HG03442 (cell line): ENCODE results near the gene ZBTB22.
"Not testable (repeated sequence)": the region's sequence is repeated elsewhere in the genome, so short reads cannot be mapped to it uniquely, and the experiment has no call there.

Source experiments
- ATAC-seq: cut with Tn5 transposase; IDR thresholded peaks from one replicate; pipeline ENCODE4 v1.9.1; 2021; ENCODE audit warnings: mild to moderate bottlenecking, moderate library complexity; ENCODE audit not compliant: unreplicated experiment

ZBTB22 gene, protein sequence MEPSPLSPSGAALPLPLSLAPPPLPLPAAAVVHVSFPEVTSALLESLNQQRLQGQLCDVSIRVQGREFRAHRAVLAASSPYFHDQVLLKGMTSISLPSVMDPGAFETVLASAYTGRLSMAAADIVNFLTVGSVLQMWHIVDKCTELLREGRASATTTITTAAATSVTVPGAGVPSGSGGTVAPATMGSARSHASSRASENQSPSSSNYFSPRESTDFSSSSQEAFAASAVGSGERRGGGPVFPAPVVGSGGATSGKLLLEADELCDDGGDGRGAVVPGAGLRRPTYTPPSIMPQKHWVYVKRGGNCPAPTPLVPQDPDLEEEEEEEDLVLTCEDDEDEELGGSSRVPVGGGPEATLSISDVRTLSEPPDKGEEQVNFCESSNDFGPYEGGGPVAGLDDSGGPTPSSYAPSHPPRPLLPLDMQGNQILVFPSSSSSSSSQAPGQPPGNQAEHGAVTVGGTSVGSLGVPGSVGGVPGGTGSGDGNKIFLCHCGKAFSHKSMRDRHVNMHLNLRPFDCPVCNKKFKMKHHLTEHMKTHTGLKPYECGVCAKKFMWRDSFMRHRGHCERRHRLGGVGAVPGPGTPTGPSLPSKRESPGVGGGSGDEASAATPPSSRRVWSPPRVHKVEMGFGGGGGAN

DNA sequence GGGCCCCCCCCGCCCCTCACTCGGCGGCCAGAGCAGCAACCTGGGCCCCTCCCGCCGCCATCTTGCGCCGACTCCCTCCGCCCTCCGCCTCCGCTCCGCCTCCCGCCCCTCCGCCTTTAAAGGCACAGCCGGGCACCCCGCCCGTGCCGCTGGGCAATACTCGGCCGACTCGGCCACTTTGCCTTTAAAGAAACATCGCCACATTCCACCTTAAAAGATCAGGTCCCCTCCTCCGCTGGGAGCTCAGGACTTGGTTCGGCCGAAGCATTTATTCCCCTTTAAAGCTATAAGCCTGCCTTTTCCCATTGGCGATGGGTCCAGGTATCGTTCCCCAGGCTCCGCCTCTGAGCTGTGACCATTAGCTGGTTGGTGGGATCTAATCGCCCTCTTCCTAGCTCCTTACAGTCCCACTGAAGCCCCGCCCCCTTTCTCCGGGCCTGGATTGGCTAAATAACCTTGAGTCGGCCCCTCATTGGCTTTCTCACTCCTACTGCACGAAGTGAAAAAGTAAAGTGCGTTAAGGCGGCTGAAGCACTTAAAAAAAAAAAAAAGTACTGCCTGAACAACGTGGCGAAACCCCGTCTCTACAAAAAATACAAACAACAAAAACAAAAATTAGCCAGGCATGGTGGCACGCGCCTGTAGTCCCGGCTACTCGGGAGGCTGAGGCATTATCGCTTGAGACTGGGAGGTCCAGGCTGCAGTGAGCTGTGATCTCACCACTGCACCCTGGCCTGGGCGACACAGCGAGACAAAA, at the start of gene ZBTB22:
Gene ZBTB22 (minus strand): TSS at position 76 of the 757 bp plus-strand sequence. CDS start 828 bp downstream, outside the sequence.
- peak; percentile 35 for ATAC-seq

DNA sequence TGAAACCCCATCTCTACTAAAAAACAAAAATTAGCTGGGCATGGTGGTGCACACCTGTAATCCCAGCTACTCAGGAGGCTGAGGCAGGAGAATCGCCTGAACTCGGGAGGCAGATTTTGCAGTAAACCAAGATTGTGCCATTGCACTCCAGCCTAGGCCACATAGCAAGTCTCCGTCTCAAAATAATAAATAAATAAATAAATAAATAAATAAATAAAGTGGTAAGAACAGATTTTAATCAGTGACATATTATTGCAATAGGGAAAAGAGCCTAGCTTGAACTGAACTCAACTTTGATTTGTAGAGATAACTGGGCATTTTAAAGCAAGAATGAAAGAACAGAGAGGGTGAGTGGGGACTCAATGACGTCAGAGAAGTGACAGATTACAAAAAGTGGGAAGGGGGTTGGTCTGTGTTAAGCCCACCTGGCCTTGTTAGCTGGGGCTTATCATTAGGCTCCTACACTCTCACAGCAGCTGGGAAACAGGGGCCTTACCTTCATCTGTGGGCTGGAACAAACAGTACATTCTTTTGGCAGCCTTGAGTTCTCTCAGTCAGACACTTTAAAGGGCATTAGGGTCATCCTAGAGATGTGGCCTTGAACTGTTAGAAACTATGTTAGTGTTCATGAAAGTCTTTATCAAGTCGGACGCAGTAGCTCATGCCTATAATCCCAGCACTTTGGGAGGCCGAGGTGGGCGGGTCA, 49.6 kb upstream of the ZBTB22 start:
- ATAC-seq: no peak

DNA sequence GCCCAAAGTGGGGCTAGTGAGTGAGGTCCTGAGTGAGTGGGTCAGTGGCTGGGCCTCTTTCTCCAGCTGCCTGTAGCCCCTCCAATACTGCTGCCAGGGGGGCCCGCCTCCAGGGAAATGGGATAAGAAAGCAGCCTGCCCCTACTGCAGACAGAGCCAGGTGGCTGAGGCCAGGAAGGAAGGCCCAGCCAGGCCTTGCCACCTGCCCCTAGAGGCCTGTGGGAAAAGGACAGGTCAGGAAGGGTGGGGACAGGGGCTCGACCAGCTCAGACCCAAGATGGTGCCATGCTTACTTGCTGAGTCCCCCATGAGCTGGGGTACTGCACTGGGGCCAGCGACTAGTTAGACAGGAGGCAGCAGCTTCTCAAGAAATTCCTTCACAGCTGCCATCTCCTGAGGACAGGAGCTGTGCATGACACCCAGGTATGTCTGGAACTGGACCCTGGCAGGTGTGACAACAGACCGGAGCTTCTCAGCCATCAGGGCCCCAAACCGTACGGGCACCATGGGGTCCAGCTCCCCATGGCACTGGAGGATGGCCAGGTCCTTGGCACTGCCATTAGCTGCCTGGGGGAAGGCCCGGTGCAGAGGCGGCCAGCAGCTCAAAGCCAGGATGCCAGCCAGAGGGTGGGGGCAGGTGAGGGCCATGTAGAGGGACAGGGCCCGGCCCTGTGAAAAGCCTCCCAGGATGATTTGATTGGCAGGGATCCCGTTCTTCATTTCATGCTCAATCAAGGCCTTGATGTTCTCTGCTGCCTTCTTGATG, 47.8 kb upstream of the ZBTB22 start:
- ATAC-seq: not testable (repeated sequence)

DNA sequence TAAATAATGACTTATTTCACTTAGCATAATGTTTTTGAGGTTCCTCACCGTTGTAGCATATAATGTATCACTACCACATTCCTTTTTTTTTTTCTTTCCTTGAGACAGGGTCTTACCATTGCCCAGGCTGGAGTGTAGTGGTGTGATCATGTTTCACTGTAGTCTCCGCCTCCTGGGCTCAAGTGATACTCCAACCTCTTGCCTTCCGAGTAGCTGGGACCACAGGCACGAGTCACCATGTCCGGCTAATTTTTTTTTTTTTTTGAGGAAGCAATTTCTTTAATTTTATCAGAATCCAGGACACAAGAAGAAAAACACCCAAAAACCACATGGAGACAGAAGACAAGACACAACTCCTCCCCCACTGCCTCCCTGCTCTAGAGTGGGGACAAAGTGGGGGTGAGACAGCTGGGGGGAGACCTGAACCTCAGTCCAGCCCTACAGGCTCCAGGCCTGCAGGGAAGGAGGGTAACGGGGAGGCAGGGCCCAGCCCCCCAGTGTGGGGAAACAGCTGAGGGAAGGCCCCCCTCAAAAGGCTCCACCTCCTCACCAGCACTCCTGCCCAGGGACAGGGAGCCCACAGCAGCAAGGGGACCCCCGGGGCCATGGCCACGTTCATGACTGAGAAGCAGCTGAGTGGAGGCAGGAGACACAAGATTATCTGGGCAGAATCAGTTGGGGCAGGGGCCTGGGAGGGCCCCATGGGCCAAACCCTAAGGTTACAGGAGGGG, 47.1 kb upstream of the ZBTB22 start:
- ATAC-seq: not testable (repeated sequence)

DNA sequence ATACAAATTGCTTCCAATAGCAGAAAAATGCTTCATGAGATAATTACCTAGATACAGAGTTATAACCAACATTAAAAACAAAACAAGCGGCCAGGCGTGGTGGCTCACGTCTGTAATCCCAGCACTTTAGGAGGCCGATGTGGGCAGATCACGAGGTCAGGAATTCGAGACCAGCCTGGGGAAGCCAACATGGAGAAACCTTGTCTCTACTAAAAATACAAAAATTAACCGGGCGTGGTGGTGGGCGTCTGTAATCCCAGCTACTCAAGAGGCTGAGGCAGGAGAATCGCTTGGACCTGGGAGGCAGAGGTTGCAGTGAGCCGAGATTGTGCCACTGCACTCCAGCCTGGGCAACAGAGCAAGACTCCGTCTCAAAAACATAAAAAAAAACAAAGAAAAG, 45.9 kb upstream of the ZBTB22 start:
- ATAC-seq: not testable (repeated sequence)

DNA sequence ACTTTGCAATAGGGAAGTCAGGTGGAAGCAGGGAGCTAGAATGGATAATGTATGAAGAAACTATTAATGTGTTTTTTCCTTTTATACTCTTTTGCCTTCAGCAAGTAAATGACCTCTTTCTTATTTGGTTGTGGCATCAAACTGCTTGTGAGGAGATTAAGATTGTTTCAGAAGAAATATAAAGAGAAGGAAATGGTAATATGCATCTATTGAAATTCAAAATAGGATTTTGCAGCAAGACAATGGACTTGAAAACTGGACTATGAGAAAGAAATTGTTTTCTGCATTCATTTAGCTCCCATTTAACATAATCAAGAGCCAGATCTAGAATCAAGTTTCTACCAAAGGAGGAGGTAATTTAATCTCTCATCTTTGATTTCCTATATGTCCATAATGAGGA, 41.8 kb upstream of the ZBTB22 start:
- no peak for ATAC-seq

DNA sequence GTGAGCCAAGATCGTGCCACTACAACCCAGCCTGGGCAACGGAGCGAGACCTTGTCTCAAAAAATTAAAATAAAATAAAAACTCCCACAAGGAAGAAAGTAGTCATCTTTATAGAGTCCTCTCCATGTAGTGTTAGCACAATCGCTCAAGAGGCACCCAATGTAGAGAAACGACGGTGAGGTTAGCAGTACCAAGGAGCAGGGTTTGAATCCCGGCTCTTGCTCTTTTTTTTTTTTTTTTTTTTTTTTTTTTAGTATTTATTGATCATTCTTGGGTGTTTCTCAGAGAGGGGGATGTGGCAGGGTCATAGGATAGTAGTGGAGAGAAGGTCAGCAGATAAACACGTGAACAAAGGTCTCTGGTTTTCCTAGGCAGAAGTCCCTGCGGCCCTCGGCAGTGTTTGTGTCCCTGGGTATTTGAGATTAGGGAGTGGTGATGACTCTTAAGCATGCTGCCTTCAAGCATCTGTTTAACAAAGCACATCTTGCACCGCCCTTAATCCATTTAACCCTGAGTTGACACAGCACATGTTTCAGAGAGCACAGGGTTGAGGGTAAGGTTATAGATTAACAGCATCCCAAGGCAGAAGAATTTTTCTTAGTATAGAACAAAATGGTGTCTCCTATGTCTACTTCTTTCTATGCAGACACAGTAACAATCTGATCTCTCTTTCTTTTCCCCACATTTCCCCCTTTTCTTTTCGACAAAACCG, 39.8 kb upstream of the ZBTB22 start:
- not testable (repeated sequence) for ATAC-seq

DNA sequence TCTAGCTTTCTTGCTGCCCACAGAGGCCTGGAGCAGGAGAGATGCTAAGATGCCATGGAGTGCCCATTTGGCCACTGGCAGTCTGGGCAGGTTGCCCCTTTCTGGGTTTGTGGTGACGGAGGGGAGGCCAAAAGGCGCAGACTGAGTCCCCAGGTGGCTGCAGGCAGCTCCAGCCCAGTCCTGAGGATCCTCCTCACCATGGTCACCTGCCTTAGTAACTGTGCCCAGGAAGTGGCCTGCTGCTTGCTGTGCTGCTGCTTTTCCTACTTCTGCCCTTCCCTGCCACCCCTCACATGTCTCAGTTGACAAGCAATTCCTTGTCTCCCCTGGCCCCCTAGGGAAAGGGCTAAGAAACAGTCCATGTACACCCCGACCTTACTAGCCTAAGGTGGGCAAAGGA, 38.8 kb upstream of the ZBTB22 start:
- ATAC-seq: no peak

DNA sequence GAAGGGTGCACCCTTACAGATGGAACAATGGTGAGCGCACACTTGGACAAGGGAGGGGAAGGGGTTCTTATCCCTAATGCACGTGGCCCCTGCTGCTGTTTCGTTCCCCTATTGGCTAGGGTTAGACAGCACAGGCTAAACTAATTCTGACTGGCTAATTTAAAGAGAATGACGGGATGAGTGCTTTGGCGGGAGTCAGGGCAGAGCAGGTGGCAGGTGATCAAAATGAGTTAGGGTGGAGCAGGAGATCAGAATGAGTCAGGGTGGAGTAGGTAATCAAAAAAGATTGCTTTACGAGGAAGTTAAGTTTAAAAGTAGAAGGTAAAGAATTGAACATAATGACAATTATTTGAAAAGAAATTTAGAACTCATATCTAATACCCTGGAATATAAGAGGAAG, 38.3 kb upstream of the ZBTB22 start:
- not testable (repeated sequence) for ATAC-seq

DNA sequence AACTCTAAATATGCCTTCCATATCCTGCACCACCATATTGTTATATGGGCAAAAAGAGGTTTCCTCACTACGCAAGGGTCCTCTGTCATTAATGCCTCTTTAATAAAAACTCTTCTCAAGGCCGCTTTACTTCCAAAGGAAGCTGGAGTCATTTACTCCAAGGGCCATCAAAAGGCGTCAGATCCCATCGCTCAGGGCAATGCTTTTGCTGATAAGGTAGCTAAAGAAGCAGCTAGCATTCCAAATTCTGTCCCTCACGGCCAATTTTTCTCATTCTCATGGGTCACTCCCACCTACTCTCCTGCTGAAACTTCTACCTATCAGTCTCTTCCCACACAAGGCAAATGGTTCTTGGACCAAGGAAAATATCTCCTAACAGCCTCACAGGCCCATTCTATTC, 30.3 kb upstream of the ZBTB22 start:
- no peak for ATAC-seq

DNA sequence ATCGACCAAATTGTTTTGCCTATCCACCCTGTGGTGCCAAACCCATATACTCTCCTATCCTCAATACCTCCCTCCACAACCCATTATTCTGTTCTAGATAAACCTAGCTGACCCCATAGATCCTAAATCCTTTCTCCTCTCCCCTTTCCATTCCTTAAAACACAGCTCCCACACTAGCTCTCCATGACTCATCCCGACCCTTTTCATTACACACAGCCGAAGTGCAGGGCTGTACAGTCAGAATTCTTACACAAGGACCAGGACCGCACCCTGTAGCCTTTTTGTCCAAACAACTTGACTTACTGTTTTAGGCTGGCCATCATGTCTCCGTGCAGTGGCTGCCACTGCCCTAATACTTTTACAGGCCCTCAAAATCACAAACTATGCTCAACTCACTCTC, 29.4 kb upstream of the ZBTB22 start:
- not testable (repeated sequence) for ATAC-seq

DNA sequence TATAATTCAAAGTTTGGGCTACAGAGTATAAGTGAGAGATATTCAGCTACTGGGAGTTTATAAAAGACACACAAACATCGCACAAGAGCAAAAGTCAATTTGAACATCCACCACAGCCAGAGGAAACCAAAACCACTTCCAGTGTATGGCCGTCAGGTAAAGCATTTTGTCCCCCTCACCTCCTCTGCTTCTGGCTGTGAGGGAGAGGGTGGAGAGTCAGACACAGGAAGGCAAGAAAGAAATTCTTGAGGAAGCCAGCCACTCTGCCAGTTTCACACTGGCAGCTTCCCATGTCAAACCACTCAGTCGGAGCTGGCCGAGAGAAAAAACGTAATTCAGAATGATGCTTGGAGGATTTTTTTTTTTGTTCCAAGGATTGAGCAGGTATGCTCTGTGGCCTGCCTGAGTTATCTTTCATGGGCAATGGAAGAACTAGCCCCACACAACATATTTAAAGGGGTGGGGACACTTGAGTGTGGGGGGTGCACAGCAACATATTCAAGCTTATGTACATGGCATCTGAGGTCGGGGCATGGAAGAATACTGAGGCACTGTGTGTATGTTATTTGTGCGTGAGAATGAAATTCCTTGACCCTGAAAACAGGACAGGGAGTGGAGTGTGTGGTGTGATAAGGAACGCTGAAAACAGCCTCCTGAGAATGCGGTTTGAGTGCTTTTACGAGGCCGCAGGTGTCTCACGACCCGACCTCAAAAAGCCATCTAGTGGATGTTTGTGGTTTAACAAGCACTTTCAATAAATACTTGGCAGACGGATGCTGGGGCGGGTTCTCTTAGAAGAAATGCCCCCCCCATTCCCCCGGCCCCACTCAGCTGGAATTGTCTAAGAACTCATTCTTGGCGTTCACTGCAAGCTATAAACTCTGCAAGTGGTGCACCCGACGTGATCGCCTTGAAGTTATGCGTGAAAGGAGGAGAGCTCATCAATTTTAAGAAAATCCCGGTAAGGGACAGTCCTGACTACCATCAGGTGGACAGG, 27.5 kb upstream of the ZBTB22 start:
- ATAC-seq: no peak

DNA sequence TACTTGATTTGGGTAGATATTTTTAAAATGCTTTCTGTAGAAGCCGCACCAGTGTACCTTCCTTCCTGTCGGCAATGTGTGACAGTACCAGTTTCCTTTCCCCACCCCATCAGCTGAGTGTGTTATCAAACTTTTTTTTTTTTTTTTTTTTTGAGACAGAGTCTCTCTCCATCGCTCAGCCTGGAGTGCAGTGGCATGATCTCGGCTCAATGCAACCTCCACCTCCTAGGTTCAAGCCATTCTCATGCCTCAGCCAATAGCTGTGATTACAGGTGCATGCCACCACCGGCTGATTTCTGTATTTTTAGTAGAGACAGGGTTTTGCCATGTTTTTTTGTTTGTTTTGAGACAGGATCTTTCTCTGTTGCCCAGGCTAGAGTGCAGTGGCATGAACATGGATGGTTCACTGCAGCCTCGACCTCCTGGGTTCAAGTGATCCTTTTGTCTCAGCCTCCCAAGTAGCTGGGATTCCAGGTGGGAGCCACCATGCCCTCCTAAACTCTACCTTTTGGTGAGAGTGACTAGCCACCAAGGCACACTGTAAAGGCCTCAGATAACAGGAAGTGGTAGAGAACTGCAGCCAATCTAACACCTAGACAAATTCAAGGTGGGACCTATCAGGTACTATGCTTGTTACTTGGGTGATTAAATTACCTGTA, 26.5 kb upstream of the ZBTB22 start:
- no peak for ATAC-seq

DNA sequence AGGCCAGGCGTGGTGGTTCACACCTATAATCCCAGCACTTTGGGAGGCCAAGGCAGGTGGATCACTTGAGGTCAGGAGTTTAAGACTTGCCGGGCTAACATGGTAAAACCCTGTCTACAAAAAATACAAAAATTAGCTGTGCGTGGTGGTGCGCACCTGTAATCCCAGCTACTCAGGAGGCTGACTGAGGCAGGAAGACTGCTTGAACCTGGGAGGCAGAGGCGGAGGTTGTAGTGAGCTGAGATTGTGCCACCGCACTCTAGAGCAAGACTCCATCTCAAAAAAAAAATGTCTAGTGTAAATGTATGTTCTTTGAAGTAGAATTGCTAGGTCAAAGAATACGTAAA, 26.0 kb upstream of the ZBTB22 start:
- ATAC-seq: not testable (repeated sequence)

DNA sequence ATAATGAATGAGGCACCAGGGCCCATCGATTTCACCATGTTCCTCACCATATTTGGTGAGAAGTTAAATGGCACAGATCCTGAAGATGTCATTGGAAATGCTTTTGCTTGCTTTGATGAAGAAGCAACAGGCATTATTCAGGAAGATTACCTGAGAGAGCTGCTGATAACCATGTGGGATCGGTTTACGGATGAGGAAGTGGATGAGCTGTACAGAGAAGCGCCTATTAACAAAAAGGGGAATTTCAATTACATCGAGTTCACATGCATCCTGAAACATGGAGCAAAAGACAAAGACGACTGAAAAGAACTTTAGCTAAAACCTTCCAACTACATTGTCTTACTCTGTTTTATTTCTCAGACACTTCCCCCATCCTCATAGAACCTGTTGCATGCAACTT, 21.6 kb upstream of the ZBTB22 start:
- no peak for ATAC-seq

DNA sequence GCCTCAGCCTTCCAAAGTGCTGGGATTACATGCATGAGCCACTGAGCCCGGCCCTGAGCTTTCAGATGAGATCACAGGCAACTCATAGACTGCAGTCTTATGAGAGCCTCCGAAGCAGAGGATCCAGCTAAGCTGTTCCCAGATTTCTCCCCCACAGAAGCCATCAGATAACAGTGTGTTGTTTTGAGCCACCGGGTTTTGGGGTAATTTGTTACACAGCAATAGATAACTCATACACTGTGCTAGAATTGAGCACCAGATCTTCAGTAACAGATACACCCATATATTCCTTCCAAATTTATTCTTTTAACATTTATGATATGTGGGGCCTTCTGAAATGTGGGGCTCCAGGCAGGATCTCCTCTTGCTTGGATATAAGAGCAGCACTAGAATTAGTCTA, 19.0 kb upstream of the ZBTB22 start:
- no peak for ATAC-seq

DNA sequence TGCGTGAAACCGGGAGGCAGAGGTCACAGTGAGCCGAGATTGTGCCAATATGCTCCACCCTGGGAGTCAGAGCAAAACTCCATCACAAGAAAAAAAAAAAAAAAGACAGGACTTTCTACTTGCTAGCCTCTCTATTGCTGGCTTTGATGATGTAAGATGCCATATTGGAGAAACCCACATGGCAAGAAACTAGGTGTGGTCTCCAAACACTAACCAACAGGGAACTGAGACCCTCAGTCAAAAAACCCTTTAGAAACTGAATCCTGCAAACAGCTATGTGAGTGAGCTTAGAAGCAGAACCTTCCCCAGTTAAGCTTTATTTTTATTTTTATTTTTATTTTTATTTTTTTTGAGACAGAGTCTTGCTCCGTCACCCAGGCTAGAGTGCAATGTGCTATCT, 18.4 kb upstream of the ZBTB22 start:
- no peak for ATAC-seq
